MM.1S (cell line): ENCODE data around the gene EHBP1L1.

Source experiments
- DNase-seq: peaks from one replicate; pipeline ENCODE4 v3.0.0-alpha.2; 2015
- H2AFZ ChIP-seq: fragments of 300-600 bp; sonication (generic); 2 replicates; pipeline ENCODE4 v1.6.0; 2016; ENCODE audit warnings: antibody characterized with exemption, low read length
- H3F3A ChIP-seq: fragments of 300-600 bp; sonication (generic); 2 replicates; pipeline ENCODE4 v1.6.1; 2016; ENCODE audit warnings: mild to moderate bottlenecking, antibody characterized with exemption, low read length, moderate library complexity, mixed read lengths; ENCODE audit not compliant: insufficient read depth
- H3K27ac ChIP-seq: fragments of 300-600 bp; sonication (generic); 2 replicates; pipeline ENCODE4 v1.5.1; 2016; ENCODE audit warnings: mild to moderate bottlenecking, low read length
- H3K27me3 ChIP-seq: fragments of 300-600 bp; sonication (generic); replicated peaks from 2 replicates; pipeline ENCODE4 v1.6.0; 2016; ENCODE audit warnings: low read length; ENCODE audit not compliant: insufficient read depth
- H3K36me3 ChIP-seq: fragments of 300-600 bp; sonication (generic); replicated peaks from 2 replicates; pipeline ENCODE4 v1.6.1; 2016; ENCODE audit warnings: mild to moderate bottlenecking, low read length, mixed read lengths; ENCODE audit not compliant: insufficient read depth
- H3K4me1 ChIP-seq: fragments of 300-600 bp; sonication (generic); 2 replicates; pipeline ENCODE4 v1.6.1; 2016; ENCODE audit warnings: low read length, mixed read lengths
- H3K4me2 ChIP-seq: fragments of 300-600 bp; sonication (generic); 2 replicates; pipeline ENCODE4 v1.6.0; 2016; ENCODE audit warnings: low read depth, low read length
- H3K4me3 ChIP-seq: fragments of 300-600 bp; sonication (generic); 2 replicates; pipeline ENCODE4 v1.5.1; 2016; ENCODE audit warnings: low read length, mixed read lengths
- H3K79me2 ChIP-seq: fragments of 300-600 bp; sonication (generic); 2 replicates; pipeline ENCODE4 v1.6.1; 2016; ENCODE audit warnings: mixed run types, low read length, mixed read lengths
- H3K9ac ChIP-seq: fragments of 300-600 bp; sonication (generic); 2 replicates; pipeline ENCODE4 v1.6.1; 2016; ENCODE audit warnings: low read length, mixed read lengths
- H3K9me2 ChIP-seq: fragments of 300-600 bp; sonication (generic); replicated peaks from 2 replicates; pipeline ENCODE4 v1.6.1; 2016; ENCODE audit warnings: mild to moderate bottlenecking, low read length, mixed read lengths; ENCODE audit not compliant: insufficient read depth
- H3K9me3 ChIP-seq: fragments of 300-600 bp; sonication (generic); replicated peaks from 2 replicates; pipeline ENCODE4 v1.6.1; 2016; ENCODE audit warnings: mild to moderate bottlenecking, low read length, mixed read lengths; ENCODE audit not compliant: insufficient read depth
- H4K20me1 ChIP-seq: fragments of 300-600 bp; sonication (generic); 2 replicates; pipeline ENCODE4 v1.6.1; 2016; ENCODE audit warnings: mild to moderate bottlenecking, low read length, moderate library complexity, mixed read lengths; ENCODE audit not compliant: insufficient read depth
- EZH2 ChIP-seq: fragments of 300-600 bp; sonication (generic); optimal IDR thresholded peaks from 2 replicates; pipeline ENCODE3; 2017; ENCODE audit warnings: low read depth, mild to moderate bottlenecking, antibody characterized with exemption, low read length, mixed read lengths
- EZH2phosphoT487 ChIP-seq: fragments of 300-600 bp; sonication (generic); IDR thresholded peaks from 2 replicates; pipeline ENCODE4 v1.6.1; 2018; ENCODE audit warnings: antibody characterized with exemption, low read length
- TF ChIP-seq, protein P1 (sequence below): fragments of 300-600 bp; sonication (generic); IDR thresholded peaks from 2 replicates; pipeline ENCODE4 v1.5.1; 2016; ENCODE audit warnings: antibody characterized with exemption, low read length, mixed read lengths

EHBP1L1 gene

DNA sequence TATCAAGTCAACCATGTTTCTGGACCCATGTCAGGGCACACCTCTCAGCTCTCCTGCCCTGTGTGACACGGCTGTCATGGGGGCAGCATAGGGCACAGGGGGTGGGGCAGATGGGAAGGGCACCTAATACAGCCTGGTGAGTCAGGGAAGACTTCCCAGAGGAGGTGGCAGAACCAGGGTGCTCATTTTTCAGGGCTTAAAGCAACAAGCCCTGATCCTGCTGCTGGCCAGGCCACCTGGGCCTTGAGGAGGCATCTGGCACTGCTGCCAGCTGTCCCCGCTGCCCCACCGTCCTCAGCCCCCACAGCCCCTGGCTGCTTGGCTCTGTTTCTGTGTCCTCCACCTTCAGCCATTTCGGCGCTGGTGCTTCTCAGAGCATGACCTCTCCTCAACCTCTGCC, 33.8 kb downstream of the EHBP1L1 start:
- DNase-seq, result no peak
- H3K36me3 ChIP-seq, result no peaks in the 10 kb centered on the region
- H3K9ac ChIP-seq, result no peak overlapping the region
- H3K9me2 ChIP-seq, result no peaks in the 10 kb centered on the region
- H4K20me1 ChIP-seq, result no peaks in the 10 kb centered on the region
- TF ChIP-seq EZH2 (no peak), EZH2phosphoT487 (no peak)
- TF ChIP-seq, protein P1, sequence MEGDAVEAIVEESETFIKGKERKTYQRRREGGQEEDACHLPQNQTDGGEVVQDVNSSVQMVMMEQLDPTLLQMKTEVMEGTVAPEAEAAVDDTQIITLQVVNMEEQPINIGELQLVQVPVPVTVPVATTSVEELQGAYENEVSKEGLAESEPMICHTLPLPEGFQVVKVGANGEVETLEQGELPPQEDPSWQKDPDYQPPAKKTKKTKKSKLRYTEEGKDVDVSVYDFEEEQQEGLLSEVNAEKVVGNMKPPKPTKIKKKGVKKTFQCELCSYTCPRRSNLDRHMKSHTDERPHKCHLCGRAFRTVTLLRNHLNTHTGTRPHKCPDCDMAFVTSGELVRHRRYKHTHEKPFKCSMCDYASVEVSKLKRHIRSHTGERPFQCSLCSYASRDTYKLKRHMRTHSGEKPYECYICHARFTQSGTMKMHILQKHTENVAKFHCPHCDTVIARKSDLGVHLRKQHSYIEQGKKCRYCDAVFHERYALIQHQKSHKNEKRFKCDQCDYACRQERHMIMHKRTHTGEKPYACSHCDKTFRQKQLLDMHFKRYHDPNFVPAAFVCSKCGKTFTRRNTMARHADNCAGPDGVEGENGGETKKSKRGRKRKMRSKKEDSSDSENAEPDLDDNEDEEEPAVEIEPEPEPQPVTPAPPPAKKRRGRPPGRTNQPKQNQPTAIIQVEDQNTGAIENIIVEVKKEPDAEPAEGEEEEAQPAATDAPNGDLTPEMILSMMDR, result no peak
- H3K27me3 ChIP-seq, result no peaks in the 10 kb centered on the region
- H3K27ac ChIP-seq, result no peak overlapping the region
- 0 out of 2 replicates have a peak, but pooled peaks cover 5% of the 10 kb centered on the region for H3F3A ChIP-seq
- peaks cover 6% of the 10 kb centered on the region; the same call in 1 of the 2 replicates for H3K4me1 ChIP-seq
- no peak overlapping the region for H3K4me3 ChIP-seq
- no peak overlapping the region for H3K4me2 ChIP-seq
- H2AFZ ChIP-seq, result no peak overlapping the region
- peaks cover 56% of the 10 kb centered on the region for H3K79me2 ChIP-seq
- H3K9me3 ChIP-seq, result no peaks in the 10 kb centered on the region

DNA sequence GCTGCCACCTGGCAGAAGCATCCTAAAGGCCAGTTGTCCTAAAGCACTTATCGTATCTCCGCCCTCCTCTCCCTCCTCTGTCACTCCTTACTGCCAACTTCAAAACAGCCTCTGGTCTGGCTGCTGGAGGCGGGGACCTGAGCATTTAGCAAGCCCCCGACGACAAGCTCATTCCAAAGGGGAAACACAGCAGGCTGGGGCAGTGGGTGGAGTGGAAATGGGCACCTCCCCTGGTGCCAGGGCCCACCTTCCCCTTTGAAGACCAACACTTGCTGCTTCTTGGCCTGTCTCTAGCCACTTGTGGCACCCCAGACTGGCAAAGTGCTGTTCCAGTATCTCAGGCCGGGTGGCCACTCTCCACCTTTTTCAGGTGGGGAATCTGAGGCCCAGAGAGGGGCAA, 34.6 kb downstream of the EHBP1L1 start:
- Histone ChIP-seq H3K36me3 (no peaks in the 10 kb centered on the region), H3K27ac (no peak overlapping the region), H3K4me1 (peaks cover 6% of the 10 kb centered on the region; the same call in 1 of the 2 replicates), H3K79me2 (peaks cover 56% of the 10 kb centered on the region), H2AFZ (no peak overlapping the region), H3K9ac (no peak overlapping the region), H3K4me2 (no peak overlapping the region), H3F3A (0 out of 2 replicates have a peak, but pooled peaks cover 5% of the 10 kb centered on the region), H3K9me3 (no peaks in the 10 kb centered on the region), H3K9me2 (no peaks in the 10 kb centered on the region), H3K27me3 (no peaks in the 10 kb centered on the region), H4K20me1 (no peaks in the 10 kb centered on the region), H3K4me3 (no peak overlapping the region)
- TF ChIP-seq, protein P1, result no peak
- no peak for TF ChIP-seq EZH2phosphoT487
- no peak for TF ChIP-seq EZH2
- no peak for DNase-seq

- no peak overlapping the region for H3K27ac ChIP-seq
- no peaks in the 10 kb centered on the region for H3K36me3 ChIP-seq
- 0 out of 2 replicates have a peak, but pooled peaks cover 5% of the 10 kb centered on the region for H3F3A ChIP-seq
- TF ChIP-seq EZH2 (no peak), EZH2phosphoT487 (no peak)
- TF ChIP-seq, protein P1, result no peak
- no peak overlapping the region for H2AFZ ChIP-seq
- H3K9me2 ChIP-seq, result no peaks in the 10 kb centered on the region
- no peaks in the 10 kb centered on the region for H4K20me1 ChIP-seq
- H3K79me2 ChIP-seq, result peaks cover 61% of the 10 kb centered on the region
- H3K4me3 ChIP-seq, result no peak overlapping the region
- H3K9ac ChIP-seq, result no peak overlapping the region
- no peak for DNase-seq
- H3K4me2 ChIP-seq, result no peak overlapping the region
- no peaks in the 10 kb centered on the region for H3K9me3 ChIP-seq
- H3K27me3 ChIP-seq, result no peaks in the 10 kb centered on the region
- peaks cover 6% of the 10 kb centered on the region; the same call in 1 of the 2 replicates for H3K4me1 ChIP-seq
Measured at GRCh38 chr11:65611028-65611757, 35.3 kb downstream of the EHBP1L1 start.
